Measurements from ENCODE around the gene GRIN3A.

GRCh38 chr9:101564252-101564651, 174.2 kb downstream of the GRIN3A start:
- no peak for TF ChIP-seq CTCF (IDR thresholded peaks at IDR 0.05; ENCODE audit: low read depth, low read length, poor library complexity, severe bottlenecking)
- no peak for TF ChIP-seq EZH2phosphoT487 (IDR thresholded peaks at IDR 0.05; ENCODE audit: borderline replicate concordance, low read length)
